ENCODE measurements around the gene DHDDS.
"Not testable (repeated sequence)": the region's sequence is repeated elsewhere in the genome, so short reads cannot be mapped to it uniquely, and the experiment has no call there.

Gene DHDDS

GRCh38 chr1:26477446-26478152, 45.5 kb downstream of the DHDDS start:
- no peak for DNase-seq (ENCODE audit: low spot score)

GRCh38 chr1:26478159-26478558, 46.0 kb downstream of the DHDDS start:
- no peak for DNase-seq (ENCODE audit: low spot score)

GRCh38 chr1:26478988-26479387, 46.9 kb downstream of the DHDDS start:
- DNase-seq (ENCODE audit: low spot score) = no peak

- DNase-seq (ENCODE audit: low spot score) = no peak
Measured at GRCh38 chr1:26482921-26483320, 50.8 kb downstream of the DHDDS start.

- no peak for DNase-seq (ENCODE audit: low spot score)
Measured at GRCh38 chr1:26483980-26484379, 51.9 kb downstream of the DHDDS start.

GRCh38 chr1:26490155-26490554, 58.0 kb downstream of the DHDDS start:
- no peak for DNase-seq (ENCODE audit: low spot score)

- DNase-seq (ENCODE audit: low spot score) = no peak
Measured at GRCh38 chr1:26493267-26493666, 61.1 kb downstream of the DHDDS start.

- no peak for DNase-seq (ENCODE audit: low spot score)
Measured at GRCh38 chr1:26493938-26494337, 61.8 kb downstream of the DHDDS start.

- no peak for DNase-seq (ENCODE audit: low spot score)
Measured at GRCh38 chr1:26496861-26497260, 64.7 kb downstream of the DHDDS start.

- DNase-seq (ENCODE audit: low spot score) = no peak
Measured at GRCh38 chr1:26498894-26499293, 66.8 kb downstream of the DHDDS start.

- peak; percentile 95 for DNase-seq (ENCODE audit: low spot score)
Measured at GRCh38 chr1:26500488-26501175, 68.5 kb downstream of the DHDDS start.

- not testable (repeated sequence) for DNase-seq (ENCODE audit: low spot score)
Measured at GRCh38 chr1:26510711-26511110, 78.6 kb downstream of the DHDDS start.

- DNase-seq (ENCODE audit: low spot score) = not testable (repeated sequence)
Measured at GRCh38 chr1:26515836-26516235, 83.7 kb downstream of the DHDDS start.

GRCh38 chr1:26516987-26517765, 85.1 kb downstream of the DHDDS start:
- no peak for DNase-seq (ENCODE audit: low spot score)

- DNase-seq (ENCODE audit: low spot score) = no peak
Measured at GRCh38 chr1:26517766-26518049, 85.6 kb downstream of the DHDDS start.

GRCh38 chr1:26518355-26518754, 86.2 kb downstream of the DHDDS start:
- DNase-seq (ENCODE audit: low spot score) = no peak

GRCh38 chr1:26520339-26520738, 88.2 kb downstream of the DHDDS start:
- DNase-seq (ENCODE audit: low spot score) = no peak

Measured in ecto neural progenitor cell (in vitro differentiated cells).